ENCODE data around the gene B3GALT4.

B3GALT4 gene

GRCh38 chr6:33315793-33316602, 39.1 kb downstream of the B3GALT4 start:
- no peak for DNase-seq

DNA sequence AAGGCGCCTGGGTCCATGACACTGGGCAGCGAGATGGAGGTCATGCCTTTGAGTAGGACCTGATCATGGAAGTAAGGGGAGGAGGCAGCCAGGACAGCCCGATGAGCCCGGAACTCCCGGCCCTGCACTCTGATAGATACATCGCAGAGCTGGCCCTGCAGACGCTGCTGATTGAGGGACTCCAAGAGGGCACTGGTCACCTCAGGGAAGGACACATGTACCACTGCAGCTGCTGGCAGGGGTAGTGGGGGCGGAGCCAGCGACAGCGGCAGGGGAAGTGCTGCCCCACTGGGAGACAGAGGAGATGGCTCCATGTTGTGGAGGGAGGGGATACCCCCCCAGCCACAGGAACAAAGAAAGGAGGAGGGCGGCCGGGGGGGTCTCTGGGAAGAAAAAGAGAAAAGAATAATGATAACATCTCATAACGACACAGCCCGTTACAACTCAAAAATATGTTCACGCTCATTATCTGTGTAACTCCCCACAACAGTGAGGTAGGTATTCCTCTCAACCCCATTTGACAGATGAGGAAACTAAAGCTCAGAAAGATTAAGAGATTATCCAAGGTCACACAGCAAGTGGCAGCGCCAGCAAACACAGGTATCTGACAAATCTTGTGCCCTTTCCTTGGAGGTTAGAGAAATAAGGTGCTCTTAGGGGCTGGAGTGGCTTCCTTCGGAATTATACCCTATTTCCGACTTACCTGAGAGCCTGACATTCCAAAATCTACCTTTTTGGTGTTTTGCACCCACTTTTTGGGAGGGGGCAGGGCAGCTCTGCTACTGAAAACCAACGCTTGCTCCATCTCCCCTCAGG, 39.9 kb downstream of the B3GALT4 start:
- no peak for DNase-seq

- peak; percentile 85 for DNase-seq
These were observed 40.4 kb downstream of the B3GALT4 start for GRCh38 chr6:33317419-33317668.

- DNase-seq: peak; percentile 96
These were observed 40.9 kb downstream of the B3GALT4 start, which contains the start of gene ZBTB22 for GRCh38 chr6:33317669-33318425. ZBTB22 (minus strand) TSS chr6:33317744; CDS start chr6:33316916, 828 bp downstream.

DNA sequence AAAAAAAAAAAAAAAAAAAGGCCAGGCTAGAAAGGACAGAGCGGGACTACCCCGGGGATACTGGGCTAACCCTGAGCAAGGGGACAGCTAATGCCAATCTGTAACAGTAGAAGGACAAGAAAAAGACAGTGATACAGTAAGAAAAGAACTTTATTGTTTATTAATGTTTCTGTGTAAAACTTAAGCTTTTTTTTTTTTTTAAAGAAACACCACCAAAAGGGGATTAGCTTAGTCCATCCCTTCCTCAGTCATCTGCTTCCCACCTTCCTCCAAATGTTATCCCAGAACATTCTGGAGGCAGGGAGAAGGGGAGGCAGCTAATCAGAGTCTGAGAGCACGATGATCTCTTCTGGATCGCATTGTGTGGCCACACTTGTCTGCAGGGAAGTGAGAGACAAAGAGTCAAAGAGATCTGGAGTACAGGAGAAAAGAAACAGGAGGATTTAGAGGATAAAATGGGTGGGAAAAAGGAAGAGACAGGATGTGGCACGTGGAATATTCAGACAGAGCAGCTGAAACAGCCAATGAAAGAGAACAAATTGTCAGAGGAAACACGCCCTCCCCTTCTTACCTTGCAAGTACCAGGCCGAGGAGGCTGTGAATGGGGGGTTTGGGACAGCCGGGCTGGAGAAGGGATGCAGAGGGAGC, 41.6 kb downstream of the B3GALT4 start:
- no peak for DNase-seq

GRCh38 chr6:33319939-33320314, 43.0 kb downstream of the B3GALT4 start:
- DNase-seq: no peak

GRCh38 chr6:33320315-33321181, 43.6 kb downstream of the B3GALT4 start:
- no peak for DNase-seq

GRCh38 chr6:33321227-33321626, 44.3 kb downstream of the B3GALT4 start:
- no peak for DNase-seq

- DNase-seq: no peak
These were observed 46.7 kb downstream of the B3GALT4 start for GRCh38 chr6:33323623-33323948.

DNA sequence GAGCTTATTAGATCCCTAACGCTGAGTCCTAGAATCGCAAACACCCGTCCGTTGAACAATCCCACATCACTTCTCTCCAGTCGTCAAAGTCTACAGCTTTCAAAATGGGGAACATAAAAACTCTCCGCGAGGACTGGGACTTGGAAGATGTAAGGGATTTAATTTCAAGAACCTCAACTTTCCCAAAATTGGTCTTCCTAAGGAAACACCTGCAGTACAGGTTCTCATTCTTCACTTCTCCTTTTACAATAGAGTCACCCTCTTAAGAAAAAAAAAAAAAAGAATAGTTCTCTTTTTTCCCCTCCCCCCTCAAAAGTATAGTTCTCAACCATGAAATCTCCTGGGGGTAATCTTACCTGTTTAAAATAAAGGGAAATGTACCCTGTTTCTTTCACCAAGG, 47.2 kb downstream of the B3GALT4 start:
- DNase-seq: no peak

Data from activated CD8-positive, alpha-beta memory T cell treated with anti-CD3 and anti-CD28 coated beads, Interleukin-2, amount 50 U/mL, for 48 hours (primary cell).